KOPT-K1 (cell line): ENCODE measurements around the gene CRMP1.

Experiments
- H3K27ac ChIP-seq: fragments of 200-600 bp; sonication (generic); 2 replicates; pipeline ENCODE4 v1.5.1; 2016; ENCODE audit warnings: antibody characterized with exemption, mild to moderate bottlenecking, low read depth, low read length; ENCODE audit not compliant: poor library complexity, severe bottlenecking
- H3K36me3 ChIP-seq: fragments of 200-600 bp; sonication (generic); 2 replicates; pipeline ENCODE4 v1.5.1; 2017; ENCODE audit warnings: antibody characterized with exemption, mild to moderate bottlenecking, low read length, moderate library complexity; ENCODE audit not compliant: insufficient read depth
- H3K9me3 ChIP-seq: fragments of 200-600 bp; sonication (generic); 2 replicates; pipeline ENCODE4 v1.5.1; 2017; ENCODE audit warnings: antibody characterized with exemption, low read length, mild to moderate bottlenecking; ENCODE audit not compliant: insufficient read depth, poor library complexity, severe bottlenecking

Gene CRMP1

GRCh38 chr4:5893004-5893580, at the start of gene CRMP1:
CRMP1 (minus strand) TSS chr4:5893086; CDS start chr4:5892969, 117 bp downstream.
- peaks cover 4% of the 10 kb centered on the region for H3K9me3 ChIP-seq
- no peaks in the 10 kb centered on the region for H3K36me3 ChIP-seq
- no peak within 1 kb of the TSS for H3K27ac ChIP-seq

- H3K36me3 ChIP-seq, result no peaks in the 10 kb centered on the region
- H3K9me3 ChIP-seq, result no peaks in the 10 kb centered on the region
Measured at GRCh38 chr4:5941601-5942000, 48.7 kb upstream of the CRMP1 start.

GRCh38 chr4:5940470-5941203, 47.8 kb upstream of the CRMP1 start:
- no peaks in the 10 kb centered on the region for H3K36me3 ChIP-seq
- H3K9me3 ChIP-seq, result no peaks in the 10 kb centered on the region
- H3K27ac ChIP-seq, result no peak overlapping the region

More at GRCh38 chr4:5941601-5942000, 48.7 kb upstream of the CRMP1 start:
- no peak overlapping the region for H3K27ac ChIP-seq

GRCh38 chr4:5933996-5934831, 41.3 kb upstream of the CRMP1 start:
- Histone ChIP-seq H3K36me3 (no peaks in the 10 kb centered on the region), H3K27ac (no peak overlapping the region), H3K9me3 (no peaks in the 10 kb centered on the region)

- no peaks in the 10 kb centered on the region for H3K36me3 ChIP-seq
- H3K9me3 ChIP-seq, result no peaks in the 10 kb centered on the region
- no peak overlapping the region for H3K27ac ChIP-seq
Measured at GRCh38 chr4:5933116-5933515, 40.2 kb upstream of the CRMP1 start.

- H3K36me3 ChIP-seq, result no peaks in the 10 kb centered on the region
- no peak overlapping the region for H3K27ac ChIP-seq
- no peaks in the 10 kb centered on the region for H3K9me3 ChIP-seq
Measured at GRCh38 chr4:5932035-5932568, 39.2 kb upstream of the CRMP1 start.

GRCh38 chr4:5931526-5931925, 38.6 kb upstream of the CRMP1 start:
- Histone ChIP-seq H3K36me3 (no peaks in the 10 kb centered on the region), H3K27ac (no peak overlapping the region), H3K9me3 (no peaks in the 10 kb centered on the region)

GRCh38 chr4:5930876-5931275, 38.0 kb upstream of the CRMP1 start:
- no peak overlapping the region for H3K27ac ChIP-seq
- H3K36me3 ChIP-seq, result no peaks in the 10 kb centered on the region
- no peaks in the 10 kb centered on the region for H3K9me3 ChIP-seq

GRCh38 chr4:5930456-5930855, 37.6 kb upstream of the CRMP1 start:
- H3K36me3 ChIP-seq, result no peaks in the 10 kb centered on the region
- H3K27ac ChIP-seq, result no peak overlapping the region
- no peaks in the 10 kb centered on the region for H3K9me3 ChIP-seq

GRCh38 chr4:5928844-5929420, 36.0 kb upstream of the CRMP1 start:
- Histone ChIP-seq H3K9me3 (no peaks in the 10 kb centered on the region), H3K36me3 (no peaks in the 10 kb centered on the region), H3K27ac (no peak overlapping the region)

- Histone ChIP-seq H3K27ac (no peak overlapping the region), H3K36me3 (no peaks in the 10 kb centered on the region), H3K9me3 (no peaks in the 10 kb centered on the region)
Measured at GRCh38 chr4:5928274-5928673, 35.4 kb upstream of the CRMP1 start.

GRCh38 chr4:5927747-5928146, 34.9 kb upstream of the CRMP1 start:
- Histone ChIP-seq H3K9me3 (no peaks in the 10 kb centered on the region), H3K27ac (no peak overlapping the region), H3K36me3 (no peaks in the 10 kb centered on the region)

GRCh38 chr4:5927116-5927515, 34.2 kb upstream of the CRMP1 start:
- Histone ChIP-seq H3K27ac (no peak overlapping the region), H3K36me3 (no peaks in the 10 kb centered on the region), H3K9me3 (no peaks in the 10 kb centered on the region)

GRCh38 chr4:5926598-5926997, 33.7 kb upstream of the CRMP1 start:
- Histone ChIP-seq H3K27ac (no peak overlapping the region), H3K36me3 (no peaks in the 10 kb centered on the region)

More at GRCh38 chr4:5926598-5926997, 33.7 kb upstream of the CRMP1 start:
- H3K9me3 ChIP-seq, result no peaks in the 10 kb centered on the region
